GM18502 (cell line): Measurements from ENCODE around the gene SLC25A21.

ENCODE experiments used
- ATAC-seq: cut with Tn5 transposase; IDR thresholded peaks from one replicate; pipeline ENCODE4 v1.9.1; 2021; ENCODE audit warnings: mild to moderate bottlenecking; ENCODE audit not compliant: unreplicated experiment, poor library complexity

The SLC25A21 gene

GRCh38 chr14:36751920-36752319, 420.5 kb downstream of the SLC25A21 start:
- ATAC-seq = no peak

GRCh38 chr14:36751106-36751505, 421.3 kb downstream of the SLC25A21 start:
- ATAC-seq = no peak

- no peak for ATAC-seq
These were observed 422.2 kb downstream of the SLC25A21 start for GRCh38 chr14:36750244-36750643.

- ATAC-seq = no peak
These were observed 423.7 kb downstream of the SLC25A21 start for GRCh38 chr14:36748610-36749213.

GRCh38 chr14:36747411-36748184, 424.8 kb downstream of the SLC25A21 start:
- peak; percentile 57 for ATAC-seq

- no peak for ATAC-seq
These were observed 425.5 kb downstream of the SLC25A21 start for GRCh38 chr14:36746872-36747271.

GRCh38 chr14:36741858-36742257, 430.5 kb downstream of the SLC25A21 start:
- no peak for ATAC-seq

- no peak for ATAC-seq
These were observed 434.1 kb downstream of the SLC25A21 start for GRCh38 chr14:36738269-36738668.

- no peak for ATAC-seq
These were observed 446.3 kb downstream of the SLC25A21 start for GRCh38 chr14:36726128-36726527.

GRCh38 chr14:36724162-36724561, 448.2 kb downstream of the SLC25A21 start:
- ATAC-seq = no peak

GRCh38 chr14:36723530-36723929, 448.9 kb downstream of the SLC25A21 start:
- no peak for ATAC-seq

- no peak for ATAC-seq
These were observed 450.5 kb downstream of the SLC25A21 start for GRCh38 chr14:36721877-36722276.

- ATAC-seq = no peak
These were observed 451.7 kb downstream of the SLC25A21 start for GRCh38 chr14:36720657-36721056.

- ATAC-seq = no peak
These were observed 452.6 kb downstream of the SLC25A21 start for GRCh38 chr14:36719823-36720222.

GRCh38 chr14:36718216-36718615, 454.2 kb downstream of the SLC25A21 start:
- ATAC-seq = no peak

- ATAC-seq = no peak
These were observed 455.0 kb downstream of the SLC25A21 start for GRCh38 chr14:36717363-36717762.

GRCh38 chr14:36716614-36717184, 455.7 kb downstream of the SLC25A21 start:
- ATAC-seq = no peak

GRCh38 chr14:36713960-36714703, 458.3 kb downstream of the SLC25A21 start:
- ATAC-seq = no peak

- no peak for ATAC-seq
These were observed 464.8 kb downstream of the SLC25A21 start for GRCh38 chr14:36707570-36707969.

- no peak for ATAC-seq
These were observed 469.9 kb downstream of the SLC25A21 start for GRCh38 chr14:36702474-36702873.

- no peak for ATAC-seq
These were observed 471.3 kb downstream of the SLC25A21 start for GRCh38 chr14:36701132-36701531.
